GM11168 (cell line): ENCODE results near the gene RBPJL.

Experiments
- in situ Hi-C: fragments of 300-500 bp; cut with MboI; formaldehyde crosslinking; loops from one replicate; pipeline ENCODE4 v1.12.0; 2022; ENCODE audit warnings: low sequenced_read_pairs; ENCODE audit not compliant: unreplicated experiment

Gene RBPJL

GRCh38 chr20:45291526-45291925 is 15.1 kb upstream of the RBPJL start:
- in situ Hi-C loops, result no loop called here

GRCh38 chr20:45292343-45292742 is 14.3 kb upstream of the RBPJL start:
- in situ Hi-C loops, result no loop called here

GRCh38 chr20:45293041-45294002 is 13.3 kb upstream of the RBPJL start:
- in situ Hi-C loops, result no loop called here

- in situ Hi-C loops, result no loop called here
Observed at GRCh38 chr20:45294003-45294368, 12.7 kb upstream of the RBPJL start.

GRCh38 chr20:45294659-45295058 is 12.0 kb upstream of the RBPJL start:
- in situ Hi-C loops, result no loop called here

- in situ Hi-C loops, result no loop called here
Observed at GRCh38 chr20:45297786-45298497, 8.7 kb upstream of the RBPJL start.

GRCh38 chr20:45299786-45300185 is 6.9 kb upstream of the RBPJL start:
- in situ Hi-C loops, result no loop called here

GRCh38 chr20:45300961-45301360 is 5.7 kb upstream of the RBPJL start:
- in situ Hi-C loops, result no loop called here

GRCh38 chr20:45301824-45302271 is 4.8 kb upstream of the RBPJL start:
- in situ Hi-C loops, result no loop called here

- in situ Hi-C loops, result no loop called here
Observed at GRCh38 chr20:45303586-45304463, 2.8 kb upstream of the RBPJL start.

GRCh38 chr20:45304464-45304999 is 2.1 kb upstream of the RBPJL start:
- in situ Hi-C loops, result no loop called here

- in situ Hi-C loops, result no loop called here
Observed at GRCh38 chr20:45305262-45305661, 1.4 kb upstream of the RBPJL start.

- in situ Hi-C loops, result no loop called here
Observed at GRCh38 chr20:45307076-45307640, 518 bp downstream of the RBPJL start.

GRCh38 chr20:45308117-45308778 is 1.6 kb downstream of the RBPJL start, which contains the start of gene MATN4:
Gene MATN4, minus strand, starts transcription at chr20:45308299. Its CDS starts 2,717 bp downstream, at chr20:45305582.
- in situ Hi-C loops, result no loop called here

- in situ Hi-C loops, result no loop called here
Observed at GRCh38 chr20:45309075-45309474, 2.4 kb downstream of the RBPJL start.

GRCh38 chr20:45311589-45312211 is 5.1 kb downstream of the RBPJL start:
- in situ Hi-C loops, result no loop called here

GRCh38 chr20:45312241-45312640 is 5.6 kb downstream of the RBPJL start:
- in situ Hi-C loops, result no loop called here

- in situ Hi-C loops, result no loop called here
Observed at GRCh38 chr20:45313065-45313695, 6.5 kb downstream of the RBPJL start.
